H1 (cell line): Measurements from ENCODE around the gene MYO16. TPM values are rescaled to one million over a fixed set of nuclear protein-coding genes. Genes with fewer than 3 reads are reported as not detected.

Source experiments
- CTCF ChIA-PET: fragments of 300-600 bp; sonication (Branson Sonifier 250); formaldehyde crosslinking; loops from one replicate; lab custom pipeline; 2021; ENCODE audit not compliant: partially characterized antibody; lab: Charles Lee
- POLR2A ChIA-PET: fragments of 300-600 bp; sonication (Branson Sonifier 250); formaldehyde crosslinking; loops from one replicate; lab custom pipeline; 2021; ENCODE audit warnings: inconsistent platforms; ENCODE audit not compliant: partially characterized antibody; lab: Charles Lee
- DNase-seq, 2 experiments: peaks; one replicate each; pipeline versions ENCODE4 v3.0.0 to v3.0.0-alpha.2; 2010 to 2022; ENCODE audit warnings: low spot score in 2 of 2, low read depth in 1 of 2, mixed read lengths in 1 of 2
- FAIRE-seq: peaks from 2 replicates; lab custom pipeline; 2011; peaks lifted over from hg19 to GRCh38; lab: Jason Lieb, UNC
- H2AFZ ChIP-seq: 2 replicates; pipeline ENCODE4 v1.8.1; 2012; ENCODE audit warnings: low read length, inconsistent platforms
- H2AK5ac ChIP-seq: 2 replicates; pipeline ENCODE4 v1.6.1; 2013; ENCODE audit warnings: low read depth, low read length
- H2BK120ac ChIP-seq: replicated peaks from 2 replicates; pipeline ENCODE3; 2013; ENCODE audit warnings: low read depth, low read length, inconsistent platforms
- H2BK12ac ChIP-seq: 2 replicates; pipeline ENCODE4 v1.6.1; 2013; ENCODE audit warnings: low read depth, low read length
- H2BK15ac ChIP-seq: 2 replicates; pipeline ENCODE4 v1.6.1; 2013; ENCODE audit warnings: low read length
- H2BK20ac ChIP-seq: 2 replicates; pipeline ENCODE4 v1.6.1; 2013; ENCODE audit warnings: low read length
- H2BK5ac ChIP-seq: 2 replicates; pipeline ENCODE4 v1.6.1; 2013; ENCODE audit warnings: low read depth, low read length
- H3K14ac ChIP-seq: 2 replicates; pipeline ENCODE4 v1.6.1; 2013; ENCODE audit warnings: inconsistent platforms; ENCODE audit not compliant: insufficient read length
- H3K18ac ChIP-seq: 2 replicates; pipeline ENCODE4 v1.6.1; 2013; ENCODE audit warnings: low read length; ENCODE audit errors: extremely low read depth
- H3K23ac ChIP-seq: 2 replicates; pipeline ENCODE4 v1.6.1; 2013; ENCODE audit warnings: inconsistent platforms; ENCODE audit not compliant: insufficient read length
- H3K23me2 ChIP-seq: 2 replicates; pipeline ENCODE4 v1.6.1; 2013; ENCODE audit warnings: low read depth, low read length
- H3K27ac ChIP-seq: 2 replicates; pipeline ENCODE4 v1.6.1; 2011; ENCODE audit warnings: low read depth, low read length, inconsistent platforms
- H3K27me3 ChIP-seq, 4 experiments: replicated peaks in 1 of 4; 1 replicate in 1 of 4; 2 replicates in 3 of 4; pipeline versions ENCODE4 v1.6.1 to v1.8.1; 2011 to 2013; ENCODE audit warnings: low read length in 3 of 4, mild to moderate bottlenecking in 3 of 4, inconsistent platforms in 2 of 4, mixed read lengths in 2 of 4, moderate library complexity in 1 of 4; ENCODE audit not compliant: control insufficient read depth in 3 of 4, insufficient read depth in 3 of 4; ENCODE audit errors: extremely low read depth in 1 of 4
- H3K36me3 ChIP-seq, 4 experiments: 2 replicates each; pipeline versions ENCODE4 v1.6.1 to v1.8.1; 2011 to 2013; ENCODE audit warnings: mild to moderate bottlenecking in 4 of 4, low read length in 3 of 4, moderate library complexity in 2 of 4, control low read depth in 1 of 4, inconsistent platforms in 1 of 4; ENCODE audit not compliant: insufficient read depth in 4 of 4, control insufficient read depth in 2 of 4
- H3K4ac ChIP-seq: replicated peaks from 2 replicates; pipeline ENCODE3; 2013; ENCODE audit warnings: low read length, low read depth, mixed read lengths, inconsistent platforms; ENCODE audit not compliant: insufficient read length
- H3K4me1 ChIP-seq, 4 experiments: replicated peaks in 1 of 4; 1 replicate in 1 of 4; 2 replicates in 3 of 4; pipeline versions ENCODE4 v1.6.1 to v1.8.1; 2011 to 2013; ENCODE audit warnings: low read length in 3 of 4, inconsistent platforms in 2 of 4, mixed read lengths in 1 of 4; ENCODE audit not compliant: insufficient read depth in 4 of 4, control insufficient read depth in 3 of 4
- H3K4me2 ChIP-seq, 2 experiments: 2 replicates each; pipeline versions ENCODE4 v1.6.1 to v1.8.1; 2011 to 2013; ENCODE audit warnings: low read depth in 2 of 2, low read length in 2 of 2, control low read depth in 1 of 2, inconsistent platforms in 1 of 2, mild to moderate bottlenecking in 1 of 2; ENCODE audit not compliant: insufficient read depth in 1 of 2
- H3K4me3 ChIP-seq, 4 experiments: fragments of 200-600, 300-600 bp in 1 of 4; sonication (generic), shearing (Covaris generic), sonication (Bioruptor Twin) in 1 of 4; 2 replicates each; pipeline versions ENCODE4 v1.5.1 to v1.8.1; 2011 to 2016; ENCODE audit warnings: low read length in 4 of 4, low read depth in 3 of 4, control low read depth in 2 of 4, inconsistent platforms in 2 of 4, mild to moderate bottlenecking in 2 of 4, mixed read lengths in 1 of 4, moderate library complexity in 1 of 4; ENCODE audit not compliant: insufficient read depth in 2 of 4; ENCODE audit errors: extremely low read depth in 1 of 4
- H3K56ac ChIP-seq: replicated peaks from 2 replicates; pipeline ENCODE3; 2013; ENCODE audit warnings: low read depth, mild to moderate bottlenecking, mixed read lengths, low read length, inconsistent platforms; ENCODE audit not compliant: insufficient read length
- H3K79me1 ChIP-seq: 2 replicates; pipeline ENCODE4 v1.6.1; 2013; ENCODE audit warnings: low read depth, low read length, control low read depth
- H3K79me2 ChIP-seq, 2 experiments: 2 replicates each; pipeline versions ENCODE4 v1.6.1 to v1.8.1; 2012 to 2013; ENCODE audit warnings: low read length in 2 of 2, mild to moderate bottlenecking in 2 of 2, inconsistent platforms in 1 of 2; ENCODE audit not compliant: insufficient read depth in 2 of 2, control insufficient read depth in 1 of 2
- H3K9ac ChIP-seq, 4 experiments: replicated peaks in 1 of 4; 1 replicate in 1 of 4; 2 replicates in 3 of 4; pipeline versions ENCODE4 v1.6.1 to v1.8.1; 2011 to 2013; ENCODE audit warnings: low read depth in 3 of 4, low read length in 3 of 4, control low read depth in 2 of 4, mild to moderate bottlenecking in 2 of 4, moderate library complexity in 2 of 4, inconsistent platforms in 1 of 4; ENCODE audit errors: extremely low read depth in 1 of 4
- H3K9me3 ChIP-seq, 2 experiments: 2 replicates each; pipeline versions ENCODE4 v1.6.1 to v1.8.1; 2012 to 2013; ENCODE audit warnings: mild to moderate bottlenecking in 2 of 2, moderate library complexity in 2 of 2, control low read depth in 1 of 2, inconsistent platforms in 1 of 2, low read depth in 1 of 2, low read length in 1 of 2, mixed read lengths in 1 of 2; ENCODE audit not compliant: insufficient read depth in 2 of 2
- H4K20me1 ChIP-seq, 2 experiments: replicated peaks in 1 of 2; 2 replicates each; pipeline versions ENCODE3 to v1.8.1; 2011 to 2013; ENCODE audit warnings: inconsistent platforms in 2 of 2, low read length in 2 of 2, mild to moderate bottlenecking in 1 of 2; ENCODE audit not compliant: insufficient read depth in 2 of 2, control insufficient read depth in 1 of 2
- H4K5ac ChIP-seq: 2 replicates; pipeline ENCODE4 v1.6.1; 2013; ENCODE audit warnings: low read length, low read depth, mixed read lengths, inconsistent platforms; ENCODE audit not compliant: insufficient read length
- H4K8ac ChIP-seq: 2 replicates; pipeline ENCODE4 v1.8.0; 2013; ENCODE audit warnings: mild to moderate bottlenecking, moderate library complexity, low read length, inconsistent platforms; ENCODE audit not compliant: insufficient read depth; ENCODE audit errors: extremely low read depth
- H4K91ac ChIP-seq: replicated peaks from 2 replicates; pipeline ENCODE3; 2013; ENCODE audit warnings: low read length, mixed read lengths, inconsistent platforms; ENCODE audit not compliant: insufficient read length
- CHD1 ChIP-seq: IDR thresholded peaks from 2 replicates; pipeline ENCODE4 v1.6.1; 2012; ENCODE audit warnings: low read depth, low read length, improper control_type of control experiment
- EGR1 ChIP-seq: IDR thresholded peaks from 2 replicates; pipeline ENCODE4 v1.6.1; 2011; ENCODE audit warnings: low read depth, low read length, borderline replicate concordance
- EP300 ChIP-seq, 2 experiments: IDR thresholded peaks; 1 replicate in 1 of 2; 2 replicates in 1 of 2; pipeline ENCODE4 v1.6.1; 2011 to 2012; ENCODE audit warnings: low read depth in 2 of 2, low read length in 2 of 2, mild to moderate bottlenecking in 2 of 2, borderline replicate concordance in 1 of 2, inconsistent platforms in 1 of 2, moderate library complexity in 1 of 2
- GABPA ChIP-seq: IDR thresholded peaks from 2 replicates; pipeline ENCODE4 v1.6.1; 2011; ENCODE audit warnings: mild to moderate bottlenecking, low read length, moderate library complexity, borderline replicate concordance; ENCODE audit not compliant: insufficient read depth
- JUND ChIP-seq: IDR thresholded peaks from 2 replicates; pipeline ENCODE4 v1.6.1; 2011; ENCODE audit warnings: mild to moderate bottlenecking, improper control_type of control experiment, low read length
- KDM5A ChIP-seq: fragments of 200-600 bp; IDR thresholded peaks from 2 replicates; pipeline ENCODE4 v1.7.1; 2012; ENCODE audit warnings: mild to moderate bottlenecking, low read length, inconsistent platforms, mixed read lengths
- RBBP5 ChIP-seq: IDR thresholded peaks from 2 replicates; pipeline ENCODE4 v1.7.1; 2012; ENCODE audit warnings: low read depth, mild to moderate bottlenecking, inconsistent platforms, low read length, moderate library complexity, borderline replicate concordance
- ZNF274 ChIP-seq: IDR thresholded peaks from 2 replicates; pipeline ENCODE4 v1.7.0; 2012; ENCODE audit warnings: low read length, borderline replicate concordance; ENCODE audit errors: extremely low read depth
- WGBS, 2 experiments: shearing (Covaris generic) in 1 of 2; methylation state at CpG; one replicate each; pipeline versions ENCODE4 v1.1.6 to v1.1.7; 2013 to 2015; ENCODE audit warnings: low lambda C conversion rate in 2 of 2, mixed read lengths in 2 of 2, inconsistent platforms in 1 of 2, low coverage in 1 of 2, missing lambda C conversion rate in 1 of 2; ENCODE audit not compliant: insufficient replicate concordance in 2 of 2, insufficient coverage in 1 of 2, insufficient read length in 1 of 2; ENCODE audit errors: extremely low coverage in 1 of 2, missing lambda C conversion rate in 1 of 2; 5-methylcytosine and 5-hydroxymethylcytosine counted together
- polyA plus RNA-seq, 7 experiments: library from polyadenylated mRNA; depleted of rRNA in 3 of 7; stranded (reverse) in 5 of 7; unstranded in 2 of 7; fragments of >200 nt in 5 of 7; fragments of 200-250 nt in 2 of 7; gene quantifications; 1 replicate in 5 of 7; 2 replicates in 1 of 7; 4 replicates in 1 of 7; pipeline versions ENCODE4 v1.2.1 to v1.2.3, GENCODE V29; 2011 to 2013; ENCODE audit warnings: missing spikeins in 2 of 7, mixed read lengths in 2 of 7
- total RNA-seq: library from RNA; stranded (reverse); fragmentation: NEBNext Ultra II Directional; extraction: Animal tissue kit (Norgen Biotek cat#: 25700); gene quantifications from 2 replicates; pipeline ENCODE4 v1.2.1, GENCODE V29; 2021

MYO16 gene
- total and polyA plus RNA-seq, 2 of the 8 experiments (the other 6 are each of a cell fraction or from before 2014, with no cell fraction given): 0.02 to 0.22 TPM

GRCh38 chr13:109141706-109142105 is 512.3 kb downstream of the MYO16 start:
- Histone ChIP-seq H3K36me3 (no peaks in the 10 kb centered on the region; a peak in 2 of 8 replicates), H3K9me3 (peaks cover 6 to 12% of the 10 kb centered on the region in 2 experiments), H3K56ac (no peak overlapping the region), H3K14ac (no peak overlapping the region), H4K8ac (no peak overlapping the region), H2AFZ (no peak overlapping the region), H3K4me3 (no peak overlapping the region), H3K79me1 (no peaks in the 10 kb centered on the region), H3K27ac (no peak overlapping the region), H4K91ac (no peak overlapping the region), H2AK5ac (no peak overlapping the region), H2BK5ac (no peak overlapping the region), H2BK15ac (no peak overlapping the region), H3K4ac (no peak overlapping the region), H4K5ac (no peak overlapping the region), H2BK20ac (no peak overlapping the region), H3K27me3 (no peaks in the 10 kb centered on the region), H2BK12ac (no peak overlapping the region), H3K9ac (no peak overlapping the region), H3K79me2 (no peaks in the 10 kb centered on the region), H3K23ac (no peak overlapping the region), H3K4me2 (no peak overlapping the region), H3K23me2 (no peaks in the 10 kb centered on the region), H3K4me1 (no peaks in the 10 kb centered on the region), H2BK120ac (no peak overlapping the region), H4K20me1 (no peaks in the 10 kb centered on the region), H3K18ac (no peak overlapping the region)
- DNase-seq (no peak), FAIRE-seq (no peak)
- ChIA-PET CTCF (interaction anchor here (1.0 to 2.4 kb wide), 5 partner anchors 10 to 652 kb away, joined by 3 to 6 read pairs (median 3); no protein-coding TSS in a partner anchor), POLR2A (interaction anchor here (1.4 kb wide), 1 partner anchor 15 kb away, joined by 3 read pairs; no protein-coding TSS in a partner anchor)
- TF ChIP-seq GABPA (no peak), ZNF274 (no peak), RBBP5 (no peak), JUND (no peak), EP300 (IDR thresholded peaks at IDR 0.05; ENCODE audit: borderline replicate concordance in 1 of 2, low read depth in 2 of 2, low read length in 2 of 2) (no peak), EGR1 (no peak), KDM5A (no peak), CHD1 (no peak)
- WGBS, 2 experiments: 95% methylated on average over 14 of the region's 14 CpGs; no CpG with 5 or more reads in 1 of the 2 experiments
